Neural cell (in vitro differentiated cells): ENCODE measurements around the gene NRARP.

Experiments used
- CTCF ChIP-seq: fragments of 450-650 bp; IDR thresholded peaks from 2 replicates; pipeline ENCODE4 v1.5.1; 2014; ENCODE audit warnings: antibody characterized with exemption, mild to moderate bottlenecking, moderate library complexity; ENCODE audit not compliant: poor library complexity, severe bottlenecking
- EP300 ChIP-seq: fragments of 450-650 bp; conservative IDR thresholded peaks from 2 replicates; pipeline ENCODE4 v1.6.1; 2014; ENCODE audit warnings: antibody characterized with exemption, mild to moderate bottlenecking, moderate library complexity; ENCODE audit not compliant: poor library complexity, severe bottlenecking
- EZH2 ChIP-seq: fragments of 200-600, 300-800 bp; shearing (Covaris generic), sonication (generic); IDR thresholded peaks from 2 replicates; pipeline ENCODE4 v1.6.1; 2014; ENCODE audit warnings: antibody characterized with exemption, low read length, borderline replicate concordance, mild to moderate bottlenecking; ENCODE audit not compliant: insufficient read depth, poor library complexity, severe bottlenecking
- MXI1 ChIP-seq: fragments of 450-650 bp; conservative IDR thresholded peaks from 2 replicates; pipeline ENCODE4 v1.6.1; 2014; ENCODE audit warnings: antibody characterized with exemption, mild to moderate bottlenecking; ENCODE audit not compliant: poor library complexity, severe bottlenecking
- POLR2AphosphoS5 ChIP-seq: IDR thresholded peaks from 2 replicates; pipeline ENCODE4 v1.6.1; 2012
- RAD21 ChIP-seq: fragments of 450-650 bp; conservative IDR thresholded peaks from 2 replicates; pipeline ENCODE4 v1.6.1; 2014; ENCODE audit warnings: antibody characterized with exemption, mild to moderate bottlenecking, moderate library complexity
- REST ChIP-seq: IDR thresholded peaks from 2 replicates; pipeline ENCODE4 v1.6.1; 2012; ENCODE audit warnings: borderline replicate concordance
- SMC3 ChIP-seq: fragments of 450-650 bp; conservative IDR thresholded peaks from 2 replicates; pipeline ENCODE4 v1.6.1; 2014; ENCODE audit warnings: antibody characterized with exemption, mild to moderate bottlenecking, moderate library complexity; ENCODE audit not compliant: poor library complexity
- TAF1 ChIP-seq: IDR thresholded peaks from 2 replicates; pipeline ENCODE4 v1.6.1; 2012; ENCODE audit warnings: low read depth

- TF ChIP-seq CTCF (no peak), MXI1 (no peak), POLR2AphosphoS5 (no peak), EP300 (no peak), EZH2 (no peak), REST (no peak), TAF1 (no peak), RAD21 (no peak), SMC3 (no peak)
Observed at GRCh38 chr9:137265496-137266161, 36.4 kb downstream of the NRARP start.
